Ishikawa (cell line): ENCODE results near the gene PPT2.

Experiments
- EGR1 ChIP-seq: IDR thresholded peaks from 2 replicates; pipeline ENCODE4 v1.6.1; 2012
- EP300 ChIP-seq: IDR thresholded peaks from 2 replicates; pipeline ENCODE4 v1.6.1; 2012; ENCODE audit warnings: borderline replicate concordance
- MAX ChIP-seq: IDR thresholded peaks from 2 replicates; pipeline ENCODE4 v1.6.1; 2012
- NFIC ChIP-seq: IDR thresholded peaks from 2 replicates; pipeline ENCODE4 v1.6.1; 2012
- REST ChIP-seq: IDR thresholded peaks from 2 replicates; pipeline ENCODE4 v1.6.1; 2012; ENCODE audit warnings: low read depth, mild to moderate bottlenecking
- USF1 ChIP-seq: IDR thresholded peaks from 2 replicates; pipeline ENCODE4 v1.6.1; 2012
- YY1 ChIP-seq: IDR thresholded peaks from 2 replicates; pipeline ENCODE4 v1.6.1; 2012; ENCODE audit warnings: low read depth

- no peak for TF ChIP-seq REST
- TF ChIP-seq MAX, result no peak
- no peak for TF ChIP-seq USF1
- no peak for TF ChIP-seq NFIC
- TF ChIP-seq EP300, result no peak
- TF ChIP-seq YY1, result no peak
- TF ChIP-seq EGR1, result no peak
Observed at GRCh38 chr6:32184084-32184640, 30.2 kb downstream of the PPT2 start, which contains the start of gene AGER.
